Neural cell (in vitro differentiated cells): ENCODE results near the gene CPNE5.

ENCODE experiments used
- POLR2AphosphoS5 ChIP-seq: IDR thresholded peaks from 2 replicates; pipeline ENCODE4 v1.6.1; 2012
- TF ChIP-seq, protein P1 (sequence below): fragments of 450-650 bp; IDR thresholded peaks from 2 replicates; pipeline ENCODE4 v1.5.1; 2014; ENCODE audit warnings: antibody characterized with exemption, mild to moderate bottlenecking, moderate library complexity; ENCODE audit not compliant: poor library complexity, severe bottlenecking

DNA sequence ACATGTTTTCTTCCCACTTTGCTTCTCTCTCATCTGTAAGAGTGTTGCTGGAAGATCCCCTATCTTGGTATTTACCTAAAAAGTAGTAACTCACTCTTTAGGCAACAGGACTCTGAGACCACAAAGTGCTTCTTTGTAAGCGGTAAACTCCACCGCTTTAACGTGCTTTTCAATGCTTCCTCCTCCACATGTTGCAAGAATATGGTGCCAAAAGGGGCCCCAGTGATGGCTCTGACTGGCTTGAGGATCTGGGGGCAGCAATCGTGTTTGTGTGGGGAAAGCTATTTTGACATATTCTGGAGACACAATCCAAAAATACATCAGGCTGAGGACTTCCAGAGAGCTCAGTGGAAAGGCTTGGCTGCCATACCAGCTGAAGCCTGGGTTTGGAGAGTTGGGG, 12.4 kb upstream of the CPNE5 start:
- no peak for TF ChIP-seq POLR2AphosphoS5
- TF ChIP-seq, protein P1, sequence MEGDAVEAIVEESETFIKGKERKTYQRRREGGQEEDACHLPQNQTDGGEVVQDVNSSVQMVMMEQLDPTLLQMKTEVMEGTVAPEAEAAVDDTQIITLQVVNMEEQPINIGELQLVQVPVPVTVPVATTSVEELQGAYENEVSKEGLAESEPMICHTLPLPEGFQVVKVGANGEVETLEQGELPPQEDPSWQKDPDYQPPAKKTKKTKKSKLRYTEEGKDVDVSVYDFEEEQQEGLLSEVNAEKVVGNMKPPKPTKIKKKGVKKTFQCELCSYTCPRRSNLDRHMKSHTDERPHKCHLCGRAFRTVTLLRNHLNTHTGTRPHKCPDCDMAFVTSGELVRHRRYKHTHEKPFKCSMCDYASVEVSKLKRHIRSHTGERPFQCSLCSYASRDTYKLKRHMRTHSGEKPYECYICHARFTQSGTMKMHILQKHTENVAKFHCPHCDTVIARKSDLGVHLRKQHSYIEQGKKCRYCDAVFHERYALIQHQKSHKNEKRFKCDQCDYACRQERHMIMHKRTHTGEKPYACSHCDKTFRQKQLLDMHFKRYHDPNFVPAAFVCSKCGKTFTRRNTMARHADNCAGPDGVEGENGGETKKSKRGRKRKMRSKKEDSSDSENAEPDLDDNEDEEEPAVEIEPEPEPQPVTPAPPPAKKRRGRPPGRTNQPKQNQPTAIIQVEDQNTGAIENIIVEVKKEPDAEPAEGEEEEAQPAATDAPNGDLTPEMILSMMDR = no peak
